VCaP (cell line): ENCODE data around the gene G3BP1.

ENCODE experiments used
- H3K27ac ChIP-seq: fragments of 450-650 bp; 2 replicates; pipeline ENCODE4 v1.5.1; 2017
- CTCF ChIP-seq: fragments of 450-650 bp; conservative IDR thresholded peaks from 2 replicates; pipeline ENCODE4 v1.5.1; 2017; ENCODE audit warnings: mild to moderate bottlenecking, moderate library complexity

The G3BP1 gene

GRCh38 chr5:151784141-151784540, 12.4 kb downstream of the G3BP1 start:
- no peak overlapping the region for H3K27ac ChIP-seq
- TF ChIP-seq CTCF, result no peak

- no peak overlapping the region for H3K27ac ChIP-seq
- no peak for TF ChIP-seq CTCF
Observed at GRCh38 chr5:151786468-151786867, 14.7 kb downstream of the G3BP1 start.

GRCh38 chr5:151787817-151788216, 16.1 kb downstream of the G3BP1 start:
- TF ChIP-seq CTCF, result no peak

GRCh38 chr5:151793358-151793757, 21.6 kb downstream of the G3BP1 start:
- no peak for TF ChIP-seq CTCF

More at GRCh38 chr5:151787817-151788216, 16.1 kb downstream of the G3BP1 start:
- H3K27ac ChIP-seq, result no peak overlapping the region

GRCh38 chr5:151795426-151795825, 23.7 kb downstream of the G3BP1 start:
- no peak for TF ChIP-seq CTCF

More at GRCh38 chr5:151793358-151793757, 21.6 kb downstream of the G3BP1 start:
- H3K27ac ChIP-seq, result no peak overlapping the region

GRCh38 chr5:151798674-151799073, 26.9 kb downstream of the G3BP1 start:
- TF ChIP-seq CTCF, result no peak
- H3K27ac ChIP-seq, result no peak overlapping the region

More at GRCh38 chr5:151795426-151795825, 23.7 kb downstream of the G3BP1 start:
- H3K27ac ChIP-seq, result no peak overlapping the region

GRCh38 chr5:151799407-151799806, 27.7 kb downstream of the G3BP1 start:
- H3K27ac ChIP-seq, result no peak overlapping the region
- no peak for TF ChIP-seq CTCF
